ENCODE data around the gene JAZF1.

- TF ChIP-seq POLR2AphosphoS5 (IDR thresholded peaks at IDR 0.05) (peak; percentile 86), CTCF (IDR thresholded peaks at IDR 0.05) (no peak), POLR2A (IDR thresholded peaks at IDR 0.05) (no peak), EP300 (IDR thresholded peaks at IDR 0.05) (no peak)
Measured at GRCh38 chr7:28037220-28038010, 143.2 kb downstream of the JAZF1 start.

Data from gastroesophageal sphincter (tissue), 3 donors.